ENCODE measurements around the gene AGRP.

The AGRP gene

DNA sequence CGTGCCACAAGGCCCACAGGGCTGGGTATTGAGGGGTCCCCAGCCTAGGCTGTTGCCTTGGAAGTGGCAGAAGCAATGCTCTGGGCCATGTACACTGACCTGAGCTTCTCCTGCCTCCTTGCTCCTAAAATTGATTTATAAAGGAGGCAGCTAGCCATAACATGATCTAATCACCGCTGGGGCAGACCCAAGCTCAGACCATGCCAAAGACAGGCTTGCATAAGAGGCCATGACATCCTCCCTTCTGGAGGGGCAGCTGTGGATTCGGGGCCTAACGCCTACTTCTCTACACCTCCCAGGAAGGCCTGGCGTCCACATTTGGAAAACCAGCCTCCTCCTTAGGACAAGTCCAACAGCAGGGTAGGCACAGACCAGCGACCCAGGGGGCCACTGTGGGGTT, 40.1 kb downstream of the AGRP start:
- in situ Hi-C loops (cut with MboI; ENCODE audit: low sequenced_read_pairs) = no loop called here
- DNase-seq (ENCODE audit: low spot score in 2 of 2) = no peak

DNA sequence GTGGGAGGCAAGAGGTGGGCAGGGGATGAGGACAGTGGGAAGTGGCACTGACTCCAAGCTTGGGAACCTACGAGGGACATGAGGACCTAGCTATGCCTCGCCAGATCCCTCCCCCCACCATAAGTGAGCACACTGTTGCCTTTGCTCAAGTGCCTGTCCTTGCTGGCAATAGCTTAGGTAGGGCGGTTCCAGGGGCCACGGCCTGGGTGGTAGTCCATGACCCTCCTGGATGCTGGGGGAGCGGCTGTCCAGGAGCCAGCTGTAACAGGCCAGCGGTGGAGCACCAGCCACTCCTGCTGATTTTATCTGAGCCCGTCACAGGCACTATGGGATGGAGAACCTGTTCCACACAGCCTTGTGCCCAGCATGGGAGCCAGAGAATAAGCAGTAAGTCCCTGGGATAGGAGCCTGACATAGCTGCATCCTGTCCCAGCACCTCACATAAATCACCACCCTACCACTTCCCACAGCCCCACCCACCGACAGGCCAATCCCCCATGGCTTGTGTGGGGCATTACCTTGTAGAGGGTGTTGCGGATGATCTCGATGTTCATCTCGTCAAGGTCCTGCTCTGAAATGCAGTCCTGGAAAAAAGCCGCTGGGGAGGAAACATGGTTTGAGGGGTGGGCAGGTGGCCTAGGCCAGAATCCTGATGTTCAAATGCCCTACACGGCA, 40.6 kb downstream of the AGRP start:
- no peak for DNase-seq (ENCODE audit: low spot score in 2 of 2)
- H3K9me3 ChIP-seq = no peaks in the 10 kb centered on the region
- H3K4me3 ChIP-seq = no peak overlapping the region
- no peaks in the 10 kb centered on the region for H3K4me1 ChIP-seq
- no peaks in the 10 kb centered on the region for H3K27me3 ChIP-seq (ENCODE audit: low read depth)
- in situ Hi-C loops (cut with MboI; ENCODE audit: low sequenced_read_pairs) = no loop called here
- H3K36me3 ChIP-seq (replicated peaks) = peaks cover 9% of the 10 kb centered on the region; the same call in 1 of the 2 replicates

More for the DNA sequence above, 40.1 kb downstream of the AGRP start:
- no peaks in the 10 kb centered on the region for H3K27me3 ChIP-seq (ENCODE audit: low read depth)
- H3K9me3 ChIP-seq = no peaks in the 10 kb centered on the region
- no peak overlapping the region for H3K4me3 ChIP-seq
- peaks cover 7% of the 10 kb centered on the region; the same call in 1 of the 2 replicates for H3K36me3 ChIP-seq (replicated peaks)
- H3K4me1 ChIP-seq = no peaks in the 10 kb centered on the region

DNA sequence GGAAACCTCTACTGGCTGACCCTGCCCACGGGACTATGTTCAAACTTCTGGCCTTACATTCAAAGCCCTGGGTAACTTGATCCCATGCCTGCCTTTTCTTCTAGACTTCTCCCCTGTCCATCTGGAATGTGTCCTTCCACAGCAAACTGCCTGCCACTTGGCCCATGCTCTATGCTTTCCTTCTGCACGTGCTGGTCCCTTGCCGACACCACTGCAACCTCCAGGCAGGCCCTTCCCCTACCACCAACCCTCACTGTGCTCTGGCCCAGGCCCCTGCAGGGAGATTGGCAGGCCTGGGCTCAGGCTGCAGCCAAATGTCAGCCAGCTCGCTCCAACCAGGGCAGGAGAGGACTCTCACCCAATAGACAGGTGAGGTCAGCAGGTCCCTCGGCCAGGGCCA, 41.4 kb downstream of the AGRP start:
- H3K4me1 ChIP-seq = no peaks in the 10 kb centered on the region
- H3K27me3 ChIP-seq (ENCODE audit: low read depth) = no peaks in the 10 kb centered on the region
- in situ Hi-C loops (cut with MboI; ENCODE audit: low sequenced_read_pairs) = no loop called here
- no peak for DNase-seq (ENCODE audit: low spot score in 2 of 2)
- H3K36me3 ChIP-seq (replicated peaks) = peaks cover 12% of the 10 kb centered on the region; the same call in 1 of the 2 replicates
- H3K9me3 ChIP-seq = no peaks in the 10 kb centered on the region
- H3K4me3 ChIP-seq = no peak overlapping the region

DNA sequence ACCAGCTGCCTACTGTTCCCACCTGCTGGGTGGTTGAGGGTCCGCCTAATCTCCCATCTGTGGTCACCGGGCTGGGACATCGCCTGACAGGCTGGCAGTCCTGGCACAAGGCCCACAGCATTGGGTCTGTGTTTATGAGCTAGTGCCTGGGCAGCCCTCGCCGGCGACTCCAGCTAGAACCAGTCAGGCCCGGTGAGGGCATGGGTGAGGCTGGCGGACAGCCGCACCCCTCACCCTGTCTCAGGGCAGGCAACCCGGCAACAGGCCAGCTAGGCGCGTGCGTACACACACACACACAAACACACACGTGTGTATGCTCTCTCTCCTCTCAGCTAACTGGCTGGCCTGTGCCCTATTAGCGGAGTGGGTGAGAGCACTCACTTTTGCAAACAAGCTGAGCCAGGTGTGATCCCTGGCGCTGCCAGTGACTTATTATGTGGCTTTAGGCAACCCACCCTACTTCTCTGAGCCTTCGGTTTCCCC, 42.0 kb downstream of the AGRP start:
- peaks cover 15% of the 10 kb centered on the region; the same call in 1 of the 2 replicates for H3K36me3 ChIP-seq (replicated peaks)
- H3K4me3 ChIP-seq = no peak overlapping the region
- no peaks in the 10 kb centered on the region for H3K27me3 ChIP-seq (ENCODE audit: low read depth)
- in situ Hi-C loops (cut with MboI; ENCODE audit: low sequenced_read_pairs) = no loop called here
- no peak for DNase-seq (ENCODE audit: low spot score in 2 of 2)
- H3K4me1 ChIP-seq = no peaks in the 10 kb centered on the region
- no peaks in the 10 kb centered on the region for H3K9me3 ChIP-seq

DNA sequence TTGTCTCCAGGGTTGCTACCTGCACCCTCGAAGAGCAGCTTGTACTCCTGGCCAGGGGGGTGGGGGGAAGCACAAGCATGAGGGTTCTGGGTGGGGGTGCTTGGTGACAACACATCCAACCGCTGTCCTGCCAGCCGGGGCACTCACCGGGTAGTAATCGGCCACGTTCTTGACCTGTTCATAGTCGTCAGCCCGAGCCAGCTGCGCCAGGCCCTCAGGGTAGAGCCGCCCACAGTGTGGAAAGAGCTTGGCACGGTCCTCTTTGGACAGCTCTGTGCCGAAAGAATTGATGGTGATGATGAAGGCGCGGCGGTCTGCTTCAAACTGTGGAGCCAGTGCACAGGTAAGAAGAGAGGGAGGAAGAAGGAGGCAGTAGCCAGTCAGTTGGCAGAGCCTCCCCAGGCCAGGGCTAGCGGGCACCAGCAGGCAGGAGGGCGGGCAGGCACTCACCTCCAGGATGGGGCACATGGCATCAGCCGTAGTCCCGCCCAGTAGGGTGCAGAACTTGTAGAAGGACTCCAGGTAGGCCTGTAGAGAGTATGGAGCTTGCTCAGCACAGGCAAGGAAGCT, 44.4 kb downstream of the AGRP start:
- in situ Hi-C loops (cut with MboI; ENCODE audit: low sequenced_read_pairs) = no loop called here
- H3K36me3 ChIP-seq (replicated peaks) = peaks cover 15% of the 10 kb centered on the region; the same call in 1 of the 2 replicates

DNA sequence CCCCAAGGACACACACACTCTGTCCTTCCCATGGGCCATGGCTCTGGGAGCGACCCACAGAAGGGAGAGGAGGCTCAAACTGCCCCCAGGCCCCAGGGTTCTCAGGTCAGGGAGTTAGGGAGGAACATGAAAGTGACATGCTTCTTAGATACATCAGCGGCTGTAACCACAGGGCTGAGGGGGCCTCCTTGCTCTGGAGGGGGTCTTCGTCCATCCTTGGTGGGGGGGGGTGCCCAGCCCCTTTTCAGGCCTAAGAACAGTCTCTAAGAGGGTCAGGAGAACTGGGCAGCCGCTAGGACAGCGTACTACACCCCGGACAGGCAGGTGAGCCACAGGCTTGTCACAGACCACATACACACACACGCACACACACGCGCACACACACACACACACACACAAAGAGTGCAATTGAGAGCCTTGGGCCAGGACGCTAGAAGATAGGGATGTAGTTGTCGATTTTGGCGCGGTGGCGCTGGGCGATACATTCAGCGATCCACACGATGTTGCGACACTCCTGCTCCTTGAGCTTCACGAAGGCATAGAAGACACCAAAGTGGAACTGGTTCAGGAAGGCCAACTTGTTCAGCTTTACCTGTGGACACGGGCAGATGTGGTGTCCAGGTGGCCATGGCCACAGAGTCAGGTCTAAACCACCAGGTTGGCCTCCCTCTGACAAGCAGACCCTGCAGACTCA, 45.1 kb downstream of the AGRP start:
- Histone ChIP-seq H3K4me3 (no peak overlapping the region), H3K9me3 (no peaks in the 10 kb centered on the region), H3K27me3 (ENCODE audit: low read depth) (no peaks in the 10 kb centered on the region), H3K4me1 (no peaks in the 10 kb centered on the region), H3K36me3 (replicated peaks) (peaks cover 15% of the 10 kb centered on the region; the same call in 1 of the 2 replicates)
- in situ Hi-C loops (cut with MboI; ENCODE audit: low sequenced_read_pairs) = no loop called here
- DNase-seq (ENCODE audit: low spot score in 2 of 2) = no peak

More for the DNA sequence above, 44.4 kb downstream of the AGRP start:
- Histone ChIP-seq H3K9me3 (no peaks in the 10 kb centered on the region), H3K4me3 (no peak overlapping the region), H3K4me1 (no peaks in the 10 kb centered on the region), H3K27me3 (ENCODE audit: low read depth) (no peaks in the 10 kb centered on the region)
- DNase-seq (ENCODE audit: low spot score in 2 of 2) = no peak

DNA sequence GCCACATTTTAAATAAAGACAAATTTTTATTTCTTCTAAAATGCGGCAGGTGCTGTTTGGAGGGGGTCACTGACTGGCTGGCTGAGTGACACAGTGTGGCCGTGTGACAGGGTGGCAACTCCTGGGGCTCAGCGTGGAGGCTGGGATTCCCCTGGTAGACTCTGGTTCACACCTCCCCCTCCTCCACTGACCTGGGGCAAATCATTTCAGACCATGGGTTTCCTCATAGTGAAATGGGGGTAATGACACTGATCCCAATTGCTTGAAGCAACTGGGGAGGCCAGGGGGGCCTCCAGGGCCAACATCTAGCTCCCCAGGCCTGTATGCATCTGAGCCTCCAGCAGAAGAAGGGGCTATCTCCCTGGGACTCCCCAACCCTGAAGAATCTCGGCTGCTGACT, 45.8 kb downstream of the AGRP start:
- Histone ChIP-seq H3K9me3 (no peaks in the 10 kb centered on the region), H3K4me1 (no peaks in the 10 kb centered on the region), H3K4me3 (no peak overlapping the region), H3K36me3 (replicated peaks) (peaks cover 15% of the 10 kb centered on the region; the same call in 1 of the 2 replicates), H3K27me3 (ENCODE audit: low read depth) (no peaks in the 10 kb centered on the region)
- DNase-seq (ENCODE audit: low spot score in 2 of 2) = no peak
- in situ Hi-C loops (cut with MboI; ENCODE audit: low sequenced_read_pairs) = no loop called here

DNA sequence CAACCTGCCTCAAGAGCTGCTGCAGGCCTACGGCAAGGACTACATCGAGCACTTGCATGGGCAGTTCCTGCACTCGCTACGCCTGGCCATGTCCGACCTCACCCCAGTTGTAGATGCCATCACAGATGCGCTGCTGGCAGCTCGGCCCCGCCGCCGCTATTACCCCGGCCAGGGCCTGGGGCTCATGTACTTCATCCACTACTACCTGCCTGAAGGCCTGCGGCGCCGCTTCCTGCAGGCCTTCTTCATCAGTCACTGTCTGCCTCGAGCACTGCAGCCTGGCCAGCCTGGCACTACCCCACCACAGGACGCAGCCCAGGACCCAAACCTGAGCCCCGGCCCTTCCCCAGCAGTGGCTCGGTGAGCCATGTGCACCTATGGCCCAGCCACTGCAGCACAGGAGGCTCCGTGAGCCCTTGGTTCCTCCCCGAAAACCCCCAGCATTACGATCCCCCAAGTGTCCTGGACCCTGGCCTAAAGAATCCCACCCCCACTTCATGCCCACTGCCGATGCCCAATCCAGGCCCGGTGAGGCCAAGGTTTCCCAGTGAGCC, 46.6 kb downstream of the AGRP start:
- in situ Hi-C loops (cut with MboI; ENCODE audit: low sequenced_read_pairs) = no loop called here
- peaks cover 6% of the 10 kb centered on the region for H3K4me1 ChIP-seq
- no peak overlapping the region for H3K4me3 ChIP-seq
- H3K9me3 ChIP-seq = no peaks in the 10 kb centered on the region
- H3K27me3 ChIP-seq (ENCODE audit: low read depth) = no peaks in the 10 kb centered on the region
- peaks cover 15% of the 10 kb centered on the region; the same call in 1 of the 2 replicates for H3K36me3 ChIP-seq (replicated peaks)
- DNase-seq (ENCODE audit: low spot score in 2 of 2) = no peak

DNA sequence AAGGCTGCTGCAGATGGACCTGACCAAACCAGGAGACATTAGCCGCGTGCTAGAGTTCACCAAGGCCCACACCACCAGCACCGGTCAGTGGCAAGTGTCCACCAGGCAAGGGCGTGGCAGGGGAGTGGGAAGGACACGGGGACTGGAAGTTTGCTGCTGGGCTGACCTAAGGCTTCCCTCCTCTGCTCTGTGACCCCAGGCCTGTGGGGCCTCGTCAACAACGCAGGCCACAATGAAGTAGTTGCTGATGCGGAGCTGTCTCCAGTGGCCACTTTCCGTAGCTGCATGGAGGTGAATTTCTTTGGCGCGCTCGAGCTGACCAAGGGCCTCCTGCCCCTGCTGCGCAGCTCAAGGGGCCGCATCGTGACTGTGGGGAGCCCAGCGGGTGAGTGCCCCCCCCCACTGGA, 47.6 kb downstream of the AGRP start:
- peaks cover 15% of the 10 kb centered on the region; the same call in 1 of the 2 replicates for H3K36me3 ChIP-seq (replicated peaks)
- in situ Hi-C loops (cut with MboI; ENCODE audit: low sequenced_read_pairs) = no loop called here
- no peaks in the 10 kb centered on the region for H3K9me3 ChIP-seq
- peaks cover 9% of the 10 kb centered on the region for H3K4me1 ChIP-seq
- no peaks in the 10 kb centered on the region for H3K27me3 ChIP-seq (ENCODE audit: low read depth)
- no peak for DNase-seq (ENCODE audit: low spot score in 2 of 2)
- H3K4me3 ChIP-seq = no peak overlapping the region

DNA sequence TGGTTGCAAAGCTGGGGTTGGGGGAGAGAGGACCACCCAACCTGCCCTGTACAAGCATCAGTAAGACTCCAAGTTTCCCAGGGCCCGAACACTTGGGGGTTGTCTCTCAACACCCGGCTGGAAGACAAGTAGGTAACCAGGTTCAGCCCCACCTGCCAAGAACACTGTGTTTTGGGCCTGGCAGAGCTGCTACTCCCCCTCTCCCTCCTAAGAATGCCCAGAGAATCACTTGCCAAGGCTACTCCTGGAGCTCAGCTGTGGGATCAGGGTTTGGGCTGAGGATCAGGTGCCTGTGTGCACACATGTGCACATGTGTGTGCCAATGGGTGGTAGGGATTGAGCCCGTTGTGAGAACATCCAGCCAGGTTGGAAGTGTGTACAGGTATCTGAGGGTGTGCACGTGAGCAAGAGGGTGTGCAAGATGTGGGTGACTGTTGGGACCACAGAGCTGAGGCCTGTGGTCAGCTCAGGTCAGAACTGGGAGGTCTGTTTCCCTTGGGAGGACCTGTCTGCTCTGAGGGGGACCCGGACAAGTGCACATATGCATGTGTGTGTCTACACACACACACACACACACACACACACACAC, 50.1 kb downstream of the AGRP start:
- DNase-seq (ENCODE audit: low spot score in 2 of 2) = no peak
- Histone ChIP-seq H3K27me3 (ENCODE audit: low read depth) (no peaks in the 10 kb centered on the region), H3K9me3 (no peaks in the 10 kb centered on the region), H3K4me1 (peaks cover 20% of the 10 kb centered on the region), H3K36me3 (replicated peaks) (peaks cover 8% of the 10 kb centered on the region; the same call in 1 of the 2 replicates), H3K4me3 (no peak overlapping the region)
- in situ Hi-C loops (cut with MboI; ENCODE audit: low sequenced_read_pairs) = no loop called here

All from HAP-1 (cell line).